ENCODE measurements around the gene CCDC91.

CCDC91 gene

DNA sequence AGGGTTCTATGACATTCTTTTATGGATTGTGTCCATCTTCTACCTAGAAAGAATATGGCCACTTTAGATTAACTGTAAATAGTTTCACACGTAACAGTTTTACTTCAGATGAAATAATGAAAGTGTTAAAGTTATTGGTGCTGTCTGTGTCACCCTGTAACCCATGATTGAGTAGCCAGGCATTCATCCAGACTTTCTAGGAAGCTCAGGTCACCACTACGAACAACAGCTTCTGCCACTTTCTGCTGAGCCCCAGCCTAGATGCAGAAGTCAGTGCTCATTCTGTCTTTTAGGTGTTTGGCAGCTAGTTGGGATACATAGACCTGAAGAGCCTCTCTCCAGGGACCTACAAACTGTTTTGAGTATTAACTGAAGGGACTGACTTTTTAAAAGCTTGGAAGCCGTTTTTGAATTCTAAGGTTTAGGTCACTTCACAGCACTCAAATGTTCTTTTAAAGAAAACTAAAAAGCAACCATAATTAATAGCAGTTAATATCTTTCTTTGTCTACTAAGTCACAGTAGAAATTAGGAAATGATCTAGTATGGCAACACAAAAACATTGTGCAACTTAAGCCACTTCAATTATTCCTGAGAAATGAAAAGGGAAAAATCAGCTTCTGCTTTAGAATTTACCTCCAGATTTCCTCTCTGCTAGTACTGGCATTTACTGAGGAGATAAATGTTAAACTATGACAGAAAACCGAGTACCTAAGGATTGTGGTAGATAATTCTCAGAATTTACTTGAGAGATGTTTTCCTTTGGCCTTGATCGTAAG is 266.9 kb downstream of the CCDC91 start:
- Histone ChIP-seq H3K36me3 (ENCODE audit: low read length) (peaks cover 18% of the 10 kb centered on the region), H3K9me3 (ENCODE audit: insufficient read depth, low read length) (no peaks in the 10 kb centered on the region), H3K9me2 (replicated peaks; ENCODE audit: insufficient read depth, low read length) (no peaks in the 10 kb centered on the region), H2AFZ (ENCODE audit: low read depth, low read length, severe bottlenecking) (no peak overlapping the region), H3K79me2 (ENCODE audit: insufficient read depth, low read length) (no peaks in the 10 kb centered on the region), H3F3A (ENCODE audit: insufficient read depth) (no peaks in the 10 kb centered on the region), H3K27ac (ENCODE audit: low read depth, low read length) (no peak overlapping the region), H3K4me3 (ENCODE audit: insufficient read depth, low read length, poor library complexity, severe bottlenecking) (no peak overlapping the region), H3K9ac (ENCODE audit: low read length) (no peak overlapping the region), H3K4me2 (ENCODE audit: low read depth, low read length, poor library complexity, severe bottlenecking) (no peak overlapping the region), H4K20me1 (ENCODE audit: low read depth, low read length) (no peaks in the 10 kb centered on the region), H3K27me3 (ENCODE audit: low read length) (no peaks in the 10 kb centered on the region)
- TF ChIP-seq, protein P1, sequence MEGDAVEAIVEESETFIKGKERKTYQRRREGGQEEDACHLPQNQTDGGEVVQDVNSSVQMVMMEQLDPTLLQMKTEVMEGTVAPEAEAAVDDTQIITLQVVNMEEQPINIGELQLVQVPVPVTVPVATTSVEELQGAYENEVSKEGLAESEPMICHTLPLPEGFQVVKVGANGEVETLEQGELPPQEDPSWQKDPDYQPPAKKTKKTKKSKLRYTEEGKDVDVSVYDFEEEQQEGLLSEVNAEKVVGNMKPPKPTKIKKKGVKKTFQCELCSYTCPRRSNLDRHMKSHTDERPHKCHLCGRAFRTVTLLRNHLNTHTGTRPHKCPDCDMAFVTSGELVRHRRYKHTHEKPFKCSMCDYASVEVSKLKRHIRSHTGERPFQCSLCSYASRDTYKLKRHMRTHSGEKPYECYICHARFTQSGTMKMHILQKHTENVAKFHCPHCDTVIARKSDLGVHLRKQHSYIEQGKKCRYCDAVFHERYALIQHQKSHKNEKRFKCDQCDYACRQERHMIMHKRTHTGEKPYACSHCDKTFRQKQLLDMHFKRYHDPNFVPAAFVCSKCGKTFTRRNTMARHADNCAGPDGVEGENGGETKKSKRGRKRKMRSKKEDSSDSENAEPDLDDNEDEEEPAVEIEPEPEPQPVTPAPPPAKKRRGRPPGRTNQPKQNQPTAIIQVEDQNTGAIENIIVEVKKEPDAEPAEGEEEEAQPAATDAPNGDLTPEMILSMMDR (IDR thresholded peaks at IDR 0.05; ENCODE audit: insufficient read depth, low read length, poor library complexity, severe bottlenecking): no peak
- no peak for TF ChIP-seq EZH2phosphoT487 (conservative IDR thresholded peaks at IDR 0.05; ENCODE audit: low read length)

DNA sequence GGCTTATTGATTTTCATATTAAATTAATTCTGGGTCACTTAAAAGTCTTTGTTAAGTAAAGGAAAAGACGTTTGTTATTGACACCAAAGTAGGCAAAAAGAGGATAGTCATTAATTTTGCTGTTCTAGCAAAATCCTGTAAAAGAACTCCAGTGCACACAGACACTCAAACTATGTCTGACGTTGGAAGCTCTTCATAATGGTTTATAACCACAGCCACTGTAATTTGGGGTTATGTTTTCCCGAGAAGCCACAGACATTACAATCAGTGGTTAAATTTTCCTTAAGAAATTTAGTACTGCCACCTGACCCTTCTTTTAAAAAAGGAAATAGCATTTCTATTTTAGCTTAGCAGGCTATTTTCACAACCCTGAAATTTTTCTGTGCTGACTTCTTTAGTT is 267.5 kb downstream of the CCDC91 start:
- Histone ChIP-seq H3K9me3 (ENCODE audit: insufficient read depth, low read length) (no peaks in the 10 kb centered on the region), H2AFZ (ENCODE audit: low read depth, low read length, severe bottlenecking) (no peak overlapping the region), H3K27me3 (ENCODE audit: low read length) (no peaks in the 10 kb centered on the region), H3K9me2 (replicated peaks; ENCODE audit: insufficient read depth, low read length) (no peaks in the 10 kb centered on the region), H3K9ac (ENCODE audit: low read length) (no peak overlapping the region), H3K36me3 (ENCODE audit: low read length) (peaks cover 17% of the 10 kb centered on the region), H4K20me1 (ENCODE audit: low read depth, low read length) (no peaks in the 10 kb centered on the region), H3F3A (ENCODE audit: insufficient read depth) (no peaks in the 10 kb centered on the region), H3K27ac (ENCODE audit: low read depth, low read length) (no peak overlapping the region), H3K4me2 (ENCODE audit: low read depth, low read length, poor library complexity, severe bottlenecking) (no peak overlapping the region), H3K4me3 (ENCODE audit: insufficient read depth, low read length, poor library complexity, severe bottlenecking) (no peak overlapping the region), H3K79me2 (ENCODE audit: insufficient read depth, low read length) (no peaks in the 10 kb centered on the region)
- no peak for TF ChIP-seq EZH2phosphoT487 (conservative IDR thresholded peaks at IDR 0.05; ENCODE audit: low read length)
- TF ChIP-seq, protein P1 (IDR thresholded peaks at IDR 0.05; ENCODE audit: insufficient read depth, low read length, poor library complexity, severe bottlenecking): no peak

DNA sequence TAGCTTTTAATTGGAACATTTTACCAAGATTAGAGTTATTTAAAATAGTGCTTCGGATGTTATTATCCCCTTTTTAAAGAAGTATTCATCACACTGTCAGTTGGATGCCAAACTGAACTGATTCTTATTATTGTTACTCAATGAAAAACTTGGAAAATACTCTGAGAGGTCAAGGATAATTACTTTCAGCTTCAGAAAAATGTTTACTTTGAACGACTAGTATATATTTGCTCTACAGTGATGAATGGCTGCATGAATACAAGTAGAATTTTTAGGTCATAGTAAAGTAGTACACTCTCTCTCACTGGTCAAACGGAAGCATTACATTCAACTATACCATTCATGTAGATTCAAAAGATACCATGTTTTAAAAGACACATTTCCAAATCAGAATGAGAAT is 269.2 kb downstream of the CCDC91 start:
- H3K27ac ChIP-seq (ENCODE audit: low read depth, low read length): no peak overlapping the region
- no peaks in the 10 kb centered on the region for H3K27me3 ChIP-seq (ENCODE audit: low read length)
- H3K36me3 ChIP-seq (ENCODE audit: low read length): peaks cover 9% of the 10 kb centered on the region; the same call in 1 of the 2 replicates
- TF ChIP-seq, protein P1 (IDR thresholded peaks at IDR 0.05; ENCODE audit: insufficient read depth, low read length, poor library complexity, severe bottlenecking): no peak
- TF ChIP-seq EZH2phosphoT487 (conservative IDR thresholded peaks at IDR 0.05; ENCODE audit: low read length): no peak
- H3K9me2 ChIP-seq (replicated peaks; ENCODE audit: insufficient read depth, low read length): no peaks in the 10 kb centered on the region
- no peaks in the 10 kb centered on the region for H4K20me1 ChIP-seq (ENCODE audit: low read depth, low read length)
- H3K79me2 ChIP-seq (ENCODE audit: insufficient read depth, low read length): no peaks in the 10 kb centered on the region
- H3K4me2 ChIP-seq (ENCODE audit: low read depth, low read length, poor library complexity, severe bottlenecking): no peak overlapping the region
- H3K4me3 ChIP-seq (ENCODE audit: insufficient read depth, low read length, poor library complexity, severe bottlenecking): no peak overlapping the region
- H3F3A ChIP-seq (ENCODE audit: insufficient read depth): no peaks in the 10 kb centered on the region
- no peak overlapping the region for H2AFZ ChIP-seq (ENCODE audit: low read depth, low read length, severe bottlenecking)
- H3K9ac ChIP-seq (ENCODE audit: low read length): no peak overlapping the region
- no peaks in the 10 kb centered on the region for H3K9me3 ChIP-seq (ENCODE audit: insufficient read depth, low read length)

Data from SU-DHL-6 (cell line).